ENCODE measurements around the gene KRTAP5-2. TPM values are rescaled to one million over a fixed set of nuclear protein-coding genes. Genes with fewer than 3 reads are reported as not detected.
"Not testable (repeated sequence)": the region's sequence is repeated elsewhere in the genome, so short reads cannot be mapped to it uniquely, and the experiment has no call there.

The KRTAP5-2 gene
- total RNA-seq, 1 donor: not detected

DNA sequence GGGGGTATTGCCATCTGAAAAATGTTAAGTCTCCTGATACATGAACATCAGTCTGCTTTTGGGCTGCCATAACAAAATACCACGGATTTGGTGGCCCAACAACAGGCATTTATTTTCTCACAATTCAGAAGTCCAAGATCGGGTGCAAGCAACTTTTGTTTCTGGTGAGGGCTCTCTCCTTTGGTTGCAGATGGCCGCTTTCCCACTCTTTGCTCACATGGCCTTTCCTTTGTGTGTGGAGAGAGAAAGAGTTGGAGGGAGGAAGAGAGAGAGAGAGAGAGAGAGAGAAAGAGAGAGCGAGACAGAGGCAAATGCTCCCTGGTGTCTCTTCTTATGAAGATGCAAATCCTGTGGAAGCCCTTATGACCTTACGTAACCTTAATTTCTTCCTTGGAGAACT is 2.5 kb upstream of the KRTAP5-2 start:
- H3K4me3 ChIP-seq (ENCODE audit: low read depth, low read length): no peak overlapping the region
- TF ChIP-seq, protein P1, sequence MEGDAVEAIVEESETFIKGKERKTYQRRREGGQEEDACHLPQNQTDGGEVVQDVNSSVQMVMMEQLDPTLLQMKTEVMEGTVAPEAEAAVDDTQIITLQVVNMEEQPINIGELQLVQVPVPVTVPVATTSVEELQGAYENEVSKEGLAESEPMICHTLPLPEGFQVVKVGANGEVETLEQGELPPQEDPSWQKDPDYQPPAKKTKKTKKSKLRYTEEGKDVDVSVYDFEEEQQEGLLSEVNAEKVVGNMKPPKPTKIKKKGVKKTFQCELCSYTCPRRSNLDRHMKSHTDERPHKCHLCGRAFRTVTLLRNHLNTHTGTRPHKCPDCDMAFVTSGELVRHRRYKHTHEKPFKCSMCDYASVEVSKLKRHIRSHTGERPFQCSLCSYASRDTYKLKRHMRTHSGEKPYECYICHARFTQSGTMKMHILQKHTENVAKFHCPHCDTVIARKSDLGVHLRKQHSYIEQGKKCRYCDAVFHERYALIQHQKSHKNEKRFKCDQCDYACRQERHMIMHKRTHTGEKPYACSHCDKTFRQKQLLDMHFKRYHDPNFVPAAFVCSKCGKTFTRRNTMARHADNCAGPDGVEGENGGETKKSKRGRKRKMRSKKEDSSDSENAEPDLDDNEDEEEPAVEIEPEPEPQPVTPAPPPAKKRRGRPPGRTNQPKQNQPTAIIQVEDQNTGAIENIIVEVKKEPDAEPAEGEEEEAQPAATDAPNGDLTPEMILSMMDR (IDR thresholded peaks at IDR 0.05; ENCODE audit: insufficient read depth, low read depth, low read length): no peak
- DNase-seq (ENCODE audit: low read depth): no peak

DNA sequence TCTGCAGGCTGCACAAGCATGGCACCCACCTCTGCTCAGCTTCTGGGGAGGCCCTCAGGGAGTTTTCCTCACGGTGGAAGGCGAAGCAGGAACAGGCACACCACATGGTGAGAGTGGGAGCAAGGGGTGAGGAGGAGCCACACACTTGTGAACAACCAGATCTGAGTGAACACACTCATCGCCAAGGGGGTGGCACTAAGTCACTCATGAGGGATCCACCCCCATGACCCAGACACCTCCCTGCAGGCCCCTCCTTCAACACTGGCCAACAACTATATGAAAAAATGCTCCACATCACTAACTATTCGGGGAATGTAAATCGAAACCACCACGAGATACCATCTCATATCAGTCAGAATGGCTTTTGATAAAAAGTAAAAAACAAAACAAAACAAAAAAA is 722 bp upstream of the KRTAP5-2 start:
- no peak overlapping the region for H3K4me3 ChIP-seq (ENCODE audit: low read depth, low read length)
- TF ChIP-seq, protein P1 (IDR thresholded peaks at IDR 0.05; ENCODE audit: insufficient read depth, low read depth, low read length): no peak
- DNase-seq (ENCODE audit: low read depth): no peak

DNA sequence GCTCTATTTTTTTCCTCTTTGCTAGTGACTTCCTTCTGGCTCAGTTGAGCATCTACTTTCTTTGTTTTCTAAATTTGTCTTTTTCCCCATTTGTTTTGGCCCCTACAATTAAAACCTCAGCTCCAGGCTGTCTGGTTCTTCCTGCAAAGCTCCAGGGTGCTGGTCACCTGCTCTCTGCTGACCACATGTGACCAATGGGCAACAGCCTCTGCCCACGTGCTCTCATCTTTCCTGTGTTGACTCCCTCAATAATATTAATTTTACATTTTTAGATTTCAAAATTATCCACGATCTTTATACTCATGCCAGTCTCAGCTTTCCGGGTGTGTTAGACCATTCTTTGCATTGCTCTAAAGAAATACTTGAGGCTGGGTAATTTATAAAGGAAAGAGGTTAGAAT is 312 bp upstream of the KRTAP5-2 start:
- not testable (repeated sequence) for DNase-seq (ENCODE audit: low read depth); H3K4me3 ChIP-seq (ENCODE audit: low read depth, low read length)

DNA sequence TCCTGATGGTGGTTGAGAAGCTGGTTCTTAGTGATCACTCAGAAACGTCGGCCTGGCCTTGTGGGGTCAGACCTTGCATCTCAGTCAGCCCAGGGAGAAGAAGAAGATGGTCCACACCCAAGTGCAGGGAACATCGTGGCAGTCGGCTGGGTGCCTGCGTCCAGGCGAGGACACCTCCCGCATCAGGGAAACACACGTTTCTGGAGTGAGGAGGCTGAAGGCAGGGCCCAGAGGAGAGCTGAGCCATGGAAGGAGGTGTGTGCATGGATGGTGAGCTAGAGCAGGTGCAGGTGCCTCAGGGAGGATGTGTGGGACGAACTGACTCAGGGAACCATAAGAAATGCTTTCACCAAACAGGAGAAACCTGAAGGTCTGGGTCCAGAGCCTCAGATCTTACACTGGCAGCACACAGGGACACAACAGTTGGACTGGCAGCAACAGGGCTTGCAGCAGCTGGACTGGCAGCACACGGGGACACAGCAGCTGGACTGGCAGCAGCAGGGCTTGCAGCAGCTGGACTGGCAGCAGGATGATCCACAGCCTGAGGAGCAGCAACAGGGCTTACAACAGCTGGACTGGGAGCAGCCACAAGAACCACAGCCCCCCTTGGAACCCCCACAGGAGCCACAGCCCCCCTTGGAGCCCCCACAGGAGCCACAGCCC is 632 bp downstream of the KRTAP5-2 start:
- DNase-seq (ENCODE audit: low read depth): no peak
- TF ChIP-seq, protein P1 (IDR thresholded peaks at IDR 0.05; ENCODE audit: insufficient read depth, low read depth, low read length): no peak
- no peak overlapping the region for H3K4me3 ChIP-seq (ENCODE audit: low read depth, low read length)

DNA sequence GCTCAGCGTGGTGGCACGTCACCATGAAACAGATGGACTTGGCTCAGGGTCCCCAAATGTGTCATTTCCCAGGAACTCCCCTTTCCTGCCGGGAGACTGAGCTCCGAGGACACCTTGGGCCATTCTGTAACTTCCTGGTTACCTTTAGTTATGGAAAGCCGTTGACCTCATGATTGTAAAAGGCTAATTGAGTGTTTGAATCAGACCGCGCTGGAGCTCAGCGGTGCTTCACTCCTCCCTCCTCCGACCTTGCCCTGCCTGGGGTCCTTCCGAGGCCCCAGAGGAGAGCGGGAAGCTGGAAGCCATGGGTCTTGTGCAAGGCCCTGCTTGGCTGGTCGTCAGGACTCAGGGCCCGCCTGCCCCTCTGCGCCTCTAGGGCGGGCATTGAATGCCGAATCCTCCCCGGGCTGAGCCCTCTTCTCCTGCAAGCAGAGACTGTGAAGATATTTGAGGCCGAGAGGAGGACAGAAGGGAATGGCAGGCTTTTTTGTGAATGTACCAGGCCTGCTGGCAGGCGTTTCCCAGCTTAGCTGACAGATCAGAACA is 1.4 kb downstream of the KRTAP5-2 start:
- not testable (repeated sequence) for DNase-seq (ENCODE audit: low read depth); H3K4me3 ChIP-seq (ENCODE audit: low read depth, low read length)

DNA sequence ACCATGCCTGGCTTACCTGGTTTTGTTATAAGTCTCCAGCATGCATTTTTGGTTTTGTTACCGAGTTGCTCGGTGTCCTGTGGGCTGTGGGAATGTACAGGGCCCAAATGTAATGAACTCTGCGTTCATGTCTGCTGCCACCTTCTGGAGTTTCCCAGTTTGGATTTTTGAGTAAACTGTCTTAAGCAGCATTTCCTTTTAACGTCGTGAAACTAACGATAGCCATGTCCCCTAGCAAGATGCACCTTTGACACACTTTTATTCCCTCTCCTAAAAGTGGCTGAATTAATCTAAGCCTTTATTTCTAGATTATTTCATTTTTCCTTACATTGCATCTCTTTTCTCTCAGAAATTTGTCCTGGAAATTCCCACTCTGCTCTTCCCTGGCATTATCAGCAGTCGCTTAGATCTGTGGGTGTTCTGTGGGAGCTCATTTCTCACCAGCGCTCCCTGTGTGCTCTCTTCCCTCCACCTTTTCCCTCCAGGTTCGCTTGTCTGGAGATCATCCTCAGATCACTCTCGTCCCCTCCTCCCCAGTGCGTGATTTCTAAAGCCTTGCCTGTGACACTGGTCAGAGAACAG is 2.0 kb downstream of the KRTAP5-2 start:
- DNase-seq (ENCODE audit: low read depth); H3K4me3 ChIP-seq (ENCODE audit: low read depth, low read length): not testable (repeated sequence)

DNA sequence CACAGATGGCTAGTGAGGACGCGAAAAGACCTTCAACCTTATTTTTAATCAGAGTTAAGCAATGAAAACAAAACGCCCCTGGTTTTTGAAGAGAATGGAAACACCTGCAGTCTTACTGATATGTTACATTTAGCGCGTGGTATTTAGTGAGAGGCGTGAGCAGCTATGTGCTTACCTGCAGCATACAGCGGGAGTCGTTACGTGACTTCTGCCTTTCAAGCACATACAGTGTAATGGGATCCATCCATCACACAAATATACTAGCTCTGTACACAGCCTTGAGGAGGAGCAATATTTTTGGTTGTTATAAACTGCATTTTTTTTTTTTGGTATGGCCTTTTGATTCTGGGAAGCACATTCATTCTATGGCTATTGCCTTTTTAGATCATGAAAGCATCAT is 5.5 kb downstream of the KRTAP5-2 start:
- H3K4me3 ChIP-seq (ENCODE audit: low read depth, low read length): no peak overlapping the region
- DNase-seq (ENCODE audit: low read depth): no peak
- TF ChIP-seq, protein P1 (IDR thresholded peaks at IDR 0.05; ENCODE audit: insufficient read depth, low read depth, low read length): no peak

DNA sequence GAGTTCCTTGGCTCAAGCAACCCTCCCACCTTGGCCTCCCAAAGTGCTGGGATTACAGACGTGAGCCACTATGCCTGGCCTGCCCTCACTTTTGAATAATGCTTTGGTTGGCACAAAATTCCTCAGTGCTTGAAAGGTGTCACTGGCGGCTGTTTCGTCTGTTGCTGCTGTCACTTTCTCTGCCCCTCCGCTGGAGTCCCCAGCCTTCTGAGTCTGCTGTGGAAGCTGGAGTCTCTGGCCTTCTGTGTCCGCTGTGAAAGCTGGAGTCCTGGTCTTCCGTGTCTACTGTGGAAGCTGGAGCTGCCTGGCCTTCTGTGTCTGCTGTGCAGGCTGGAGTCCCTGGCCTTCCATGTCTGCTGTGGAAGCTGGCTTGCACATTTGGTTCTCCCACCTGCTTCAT is 8.1 kb downstream of the KRTAP5-2 start:
- TF ChIP-seq, protein P1 (IDR thresholded peaks at IDR 0.05; ENCODE audit: insufficient read depth, low read depth, low read length): no peak
- no peak overlapping the region for H3K4me3 ChIP-seq (ENCODE audit: low read depth, low read length)
- DNase-seq (ENCODE audit: low read depth): no peak

DNA sequence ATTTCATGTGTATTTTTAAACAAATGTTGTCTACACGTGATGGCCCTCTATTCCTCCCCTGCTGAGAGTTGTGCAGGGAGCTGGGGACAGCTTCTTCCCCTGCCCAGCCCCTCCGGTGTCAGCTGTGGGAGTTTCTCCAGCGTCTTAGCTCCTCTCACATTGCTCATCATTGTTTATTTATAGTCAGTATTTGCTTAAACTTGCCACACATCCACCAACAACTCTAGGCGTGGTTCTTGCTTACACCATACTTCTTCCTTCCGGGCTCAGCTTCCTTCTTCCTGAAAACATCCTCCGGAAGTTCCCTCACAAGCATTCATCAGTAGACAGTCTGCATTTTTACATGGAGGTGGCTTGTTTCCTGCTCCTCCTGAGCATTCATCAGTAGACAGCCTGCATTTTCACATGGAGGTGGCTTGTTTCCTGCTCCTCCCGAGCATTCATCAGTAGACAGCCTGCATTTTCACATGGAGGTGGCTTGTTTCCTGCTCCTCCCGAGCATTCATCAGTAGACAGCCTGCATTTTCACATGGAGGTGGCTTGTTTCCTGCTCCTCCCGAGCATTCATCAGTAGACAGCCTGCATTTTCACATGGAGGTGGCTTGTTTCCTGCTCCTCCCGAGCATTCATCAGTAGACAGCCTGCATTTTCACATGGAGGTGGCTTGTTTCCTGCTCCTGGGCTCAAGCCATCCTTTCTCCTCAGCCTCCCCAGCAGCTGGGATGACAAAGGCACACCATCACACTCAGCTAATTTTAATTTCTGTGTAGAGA is 8.7 kb downstream of the KRTAP5-2 start:
- H3K4me3 ChIP-seq (ENCODE audit: low read depth, low read length): not testable (repeated sequence)
- peak; percentile 40 for DNase-seq (ENCODE audit: low read depth)
